Activated CD8-positive, alpha-beta T cell treated with anti-CD3 and anti-CD28 coated beads for 36 hours (primary cell): ENCODE data around the gene TCTN1. TPM values are rescaled to one million over a fixed set of nuclear protein-coding genes. Genes with fewer than 3 reads are reported as not detected.
"Not testable (repeated sequence)": the region's sequence is repeated elsewhere in the genome, so short reads cannot be mapped to it uniquely, and the experiment has no call there.

Source experiments
- ATAC-seq: fragments of 200-7000 bp; cut with Tn5 transposase; one replicate; pipeline ENCODE4 v1.10.0; 2021; ENCODE audit warnings: mild to moderate bottlenecking, moderate library complexity
- CTCF ChIA-PET: fragments of 350-600 bp; sonication (Branson Sonifier 250); formaldehyde crosslinking; loops from one replicate; lab custom pipeline; 2021; ENCODE audit warnings: antibody characterized with exemption; lab: Charles Lee
- POLR2A ChIA-PET: fragments of 350-600 bp; sonication (Branson Sonifier 250); formaldehyde crosslinking; loops from one replicate; lab custom pipeline; 2021; ENCODE audit warnings: antibody characterized with exemption; lab: Charles Lee
- DNase-seq: peaks from one replicate; pipeline ENCODE4 v3.0.0-alpha.2; 2020
- H3K27ac Mint-ChIP-seq: one replicate; pipeline ENCODE4 v1.8.0; 2021; ENCODE audit warnings: mild to moderate bottlenecking, mixed read lengths
- H3K27me3 Mint-ChIP-seq: one replicate; pipeline ENCODE4 v1.8.0; 2021; ENCODE audit warnings: mixed read lengths
- H3K36me3 Mint-ChIP-seq: one replicate; pipeline ENCODE4 v1.8.0; 2021; ENCODE audit warnings: low read depth, mixed read lengths
- H3K4me1 Mint-ChIP-seq: one replicate; pipeline ENCODE4 v1.8.0; 2021; ENCODE audit warnings: low read depth, mixed read lengths
- H3K4me3 Mint-ChIP-seq: one replicate; pipeline ENCODE4 v1.8.0; 2021; ENCODE audit warnings: mild to moderate bottlenecking, moderate library complexity, mixed read lengths
- H3K9me3 Mint-ChIP-seq: one replicate; pipeline ENCODE4 v1.8.0; 2021; ENCODE audit warnings: mixed read lengths
- intact Hi-C: fragments of 100-400 bp; cut with micrococcal nuclease; formaldehyde crosslinking; loops from one replicate; pipeline ENCODE4 v1.10.0; 2022
- total RNA-seq, 2 experiments: library from RNA; stranded (reverse); gene quantifications; one replicate each; pipeline ENCODE4 v1.2.3, GENCODE V29; 2021
- TF ChIP-seq, protein P1 (sequence below): fragments of 200-600 bp; IDR thresholded peaks from one replicate; pipeline ENCODE4 v1.8.0; 2022; ENCODE audit warnings: antibody characterized with exemption, mild to moderate bottlenecking

The TCTN1 gene
- total RNA-seq, 2 experiments from 2014 or later, result 7.9 to 8.6 TPM

DNA sequence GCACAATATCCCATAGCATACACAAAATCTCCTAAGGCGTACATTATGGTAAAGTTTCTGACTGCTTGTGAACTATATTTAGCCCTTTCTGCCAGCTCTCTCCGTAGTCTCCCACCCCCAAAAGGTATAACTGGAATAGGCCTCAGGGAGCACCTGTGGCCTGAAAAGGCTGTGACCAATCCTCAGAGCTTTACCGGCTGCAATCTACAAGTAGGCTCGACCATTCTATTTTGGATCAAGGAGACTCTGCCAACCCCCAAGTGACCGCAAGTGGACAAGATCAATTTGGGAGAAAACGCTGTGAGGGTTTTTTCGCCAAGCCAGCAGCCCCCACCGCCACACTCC lies 32.0 kb upstream of the TCTN1 start:
- H3K27me3 Mint-ChIP-seq, result no peaks in the 10 kb centered on the region
- H3K36me3 Mint-ChIP-seq, result peaks cover 29% of the 10 kb centered on the region
- H3K27ac Mint-ChIP-seq, result peak overlapping the region; percentile 96
- CTCF ChIA-PET, result interaction anchor here (1.2 to 1.3 kb wide), 2 partner anchors 18 to 21 kb away, joined by 3 to 5 read pairs; no protein-coding TSS in a partner anchor
- peaks cover 65% of the 10 kb centered on the region for H3K4me1 Mint-ChIP-seq
- H3K4me3 Mint-ChIP-seq, result peak overlapping the region; percentile 92
- TF ChIP-seq, protein P1, sequence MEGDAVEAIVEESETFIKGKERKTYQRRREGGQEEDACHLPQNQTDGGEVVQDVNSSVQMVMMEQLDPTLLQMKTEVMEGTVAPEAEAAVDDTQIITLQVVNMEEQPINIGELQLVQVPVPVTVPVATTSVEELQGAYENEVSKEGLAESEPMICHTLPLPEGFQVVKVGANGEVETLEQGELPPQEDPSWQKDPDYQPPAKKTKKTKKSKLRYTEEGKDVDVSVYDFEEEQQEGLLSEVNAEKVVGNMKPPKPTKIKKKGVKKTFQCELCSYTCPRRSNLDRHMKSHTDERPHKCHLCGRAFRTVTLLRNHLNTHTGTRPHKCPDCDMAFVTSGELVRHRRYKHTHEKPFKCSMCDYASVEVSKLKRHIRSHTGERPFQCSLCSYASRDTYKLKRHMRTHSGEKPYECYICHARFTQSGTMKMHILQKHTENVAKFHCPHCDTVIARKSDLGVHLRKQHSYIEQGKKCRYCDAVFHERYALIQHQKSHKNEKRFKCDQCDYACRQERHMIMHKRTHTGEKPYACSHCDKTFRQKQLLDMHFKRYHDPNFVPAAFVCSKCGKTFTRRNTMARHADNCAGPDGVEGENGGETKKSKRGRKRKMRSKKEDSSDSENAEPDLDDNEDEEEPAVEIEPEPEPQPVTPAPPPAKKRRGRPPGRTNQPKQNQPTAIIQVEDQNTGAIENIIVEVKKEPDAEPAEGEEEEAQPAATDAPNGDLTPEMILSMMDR, result no peak
- intact Hi-C loops, result no loop called here
- no peaks in the 10 kb centered on the region for H3K9me3 Mint-ChIP-seq
- POLR2A ChIA-PET, result interaction anchor here (0.5 to 4.4 kb wide), 4 partner anchors 8 to 113 kb away, joined by 3 to 17 read pairs (median 3); partner anchors contain the start of genes FAM216A and GPN3
- DNase-seq (peak; percentile 18), ATAC-seq (no peak)

DNA sequence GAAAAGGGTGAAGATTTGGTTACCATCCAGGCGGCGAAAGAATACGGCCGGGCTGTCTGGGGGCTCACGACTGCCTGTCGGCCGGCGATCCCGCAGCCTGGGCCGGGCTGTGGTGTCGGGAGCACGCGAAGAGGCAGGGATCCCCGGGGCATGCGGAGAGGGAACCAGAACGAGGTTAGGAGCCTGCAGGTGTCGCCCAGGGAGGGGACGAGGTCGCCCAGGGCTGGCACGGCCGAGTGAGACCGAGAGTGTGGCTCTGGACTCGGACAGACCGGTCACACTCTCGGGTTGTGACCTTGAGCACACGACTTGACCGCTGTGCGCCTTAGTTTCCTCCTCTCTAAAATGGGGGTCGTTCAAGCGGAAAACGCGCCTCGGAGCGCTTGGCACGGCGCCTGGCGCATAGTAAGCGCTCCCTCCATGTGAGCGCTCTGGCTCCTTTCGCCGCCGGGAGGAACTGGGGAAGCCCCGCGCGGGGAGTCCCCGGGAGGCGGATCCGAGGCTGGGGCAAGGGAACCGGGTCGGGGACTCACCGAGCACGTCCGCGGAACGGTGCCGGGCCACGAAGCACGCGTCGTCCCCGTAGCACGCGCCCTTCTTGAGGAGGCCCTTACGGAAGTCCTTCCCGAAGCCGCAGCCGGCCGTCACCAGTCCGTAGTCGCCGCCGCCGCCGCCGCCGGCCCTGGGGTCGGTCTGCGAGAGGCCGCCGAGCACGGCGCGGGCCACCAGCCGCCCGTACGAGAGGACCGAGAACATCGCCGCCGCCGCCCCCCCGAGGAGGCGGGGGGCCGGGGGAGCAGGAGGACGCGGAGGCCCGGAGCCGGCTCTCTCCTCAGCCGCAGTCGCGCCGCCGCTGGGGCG lies 31.4 kb upstream of the TCTN1 start:
- Mint-ChIP-seq H3K4me3 (peak overlapping the region; percentile 92), H3K27me3 (no peaks in the 10 kb centered on the region), H3K36me3 (peaks cover 29% of the 10 kb centered on the region), H3K27ac (peak overlapping the region; percentile 96), H3K4me1 (peaks cover 60% of the 10 kb centered on the region), H3K9me3 (no peaks in the 10 kb centered on the region)
- CTCF ChIA-PET, result interaction anchor here (1.2 kb wide), 1 partner anchor 18 kb away, joined by 3 read pairs; no protein-coding TSS in a partner anchor
- DNase-seq (peak; percentile 79), ATAC-seq (peak; percentile 18)
- POLR2A ChIA-PET, result interaction anchor here (0.5 to 1.0 kb wide), 2 partner anchors 8 to 114 kb away, joined by 3 read pairs; partner anchors contain the start of gene FAM216A
- intact Hi-C loops, result no loop called here
- TF ChIP-seq, protein P1, result no peak

DNA sequence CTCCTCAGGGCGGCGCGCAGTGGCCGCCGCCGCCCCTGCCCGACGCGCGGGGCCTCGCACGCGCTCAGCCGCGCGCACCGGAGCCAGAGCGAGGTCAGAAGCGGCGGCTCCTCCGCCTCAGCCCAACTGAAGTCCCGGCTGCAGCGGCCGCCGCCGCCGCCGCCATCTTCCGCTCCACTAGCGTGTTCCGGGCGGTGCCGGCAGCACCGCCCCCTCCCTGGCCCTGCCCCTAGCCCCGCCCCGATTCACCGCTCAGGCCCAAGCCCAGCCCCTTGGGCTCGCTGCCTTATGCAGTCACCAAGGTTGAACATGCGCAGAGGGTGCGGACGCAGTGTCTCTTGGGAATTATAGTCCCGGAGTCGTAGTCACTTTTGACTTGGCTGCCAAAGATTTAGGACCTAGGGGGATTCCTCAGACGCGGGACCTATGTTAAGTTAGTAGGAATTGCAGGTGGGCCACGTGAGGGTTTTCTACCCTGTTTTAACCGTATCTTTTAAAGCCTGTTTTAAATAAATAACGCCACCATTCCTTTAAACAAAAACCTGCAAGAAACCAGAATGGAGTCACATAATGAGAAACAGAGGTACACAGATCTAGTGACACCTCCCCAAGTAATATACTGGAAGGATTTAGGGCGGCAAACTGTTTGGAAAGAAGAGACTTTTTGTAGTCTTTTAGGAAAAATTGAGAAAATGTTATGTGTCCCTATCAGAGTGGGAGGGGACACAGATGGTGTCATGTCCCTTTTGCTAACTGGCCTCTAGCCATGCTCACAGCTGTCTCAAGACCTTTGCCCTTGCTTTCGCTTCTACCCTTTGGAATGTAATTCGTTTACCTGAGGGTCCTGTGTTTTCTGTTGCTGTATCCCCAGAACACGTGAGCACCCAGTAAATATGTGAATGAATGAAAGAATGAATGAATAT lies 30.5 kb upstream of the TCTN1 start, which contains the start of gene PPTC7:
Gene PPTC7 (minus strand): TSS at position 182 of the 923 bp plus-strand sequence. CDS start 287 bp downstream, outside the sequence.
- H3K27me3 Mint-ChIP-seq, result no peaks in the 10 kb centered on the region
- TF ChIP-seq, protein P1, result no peak
- no peaks in the 10 kb centered on the region for H3K9me3 Mint-ChIP-seq
- H3K4me1 Mint-ChIP-seq, result peaks cover 54% of the 10 kb centered on the region
- ChIA-PET CTCF (interaction anchor here (2.4 to 3.8 kb wide), 3 partner anchors 15 to 133 kb away, joined by 8 to 25 read pairs (median 19); partner anchors contain the start of gene ARPC3), POLR2A (interaction anchor here (0.7 to 1.6 kb wide), 3 partner anchors 12 to 114 kb away, joined by 3 read pairs; no protein-coding TSS in a partner anchor)
- intact Hi-C loops, result no loop called here
- peak within 1 kb of the TSS; percentile 96 for H3K27ac Mint-ChIP-seq
- H3K4me3 Mint-ChIP-seq, result peak within 1 kb of the TSS; percentile 92
- peaks cover 29% of the 10 kb centered on the region for H3K36me3 Mint-ChIP-seq
- DNase-seq (peak; percentile 98), ATAC-seq (peak; percentile 92)

DNA sequence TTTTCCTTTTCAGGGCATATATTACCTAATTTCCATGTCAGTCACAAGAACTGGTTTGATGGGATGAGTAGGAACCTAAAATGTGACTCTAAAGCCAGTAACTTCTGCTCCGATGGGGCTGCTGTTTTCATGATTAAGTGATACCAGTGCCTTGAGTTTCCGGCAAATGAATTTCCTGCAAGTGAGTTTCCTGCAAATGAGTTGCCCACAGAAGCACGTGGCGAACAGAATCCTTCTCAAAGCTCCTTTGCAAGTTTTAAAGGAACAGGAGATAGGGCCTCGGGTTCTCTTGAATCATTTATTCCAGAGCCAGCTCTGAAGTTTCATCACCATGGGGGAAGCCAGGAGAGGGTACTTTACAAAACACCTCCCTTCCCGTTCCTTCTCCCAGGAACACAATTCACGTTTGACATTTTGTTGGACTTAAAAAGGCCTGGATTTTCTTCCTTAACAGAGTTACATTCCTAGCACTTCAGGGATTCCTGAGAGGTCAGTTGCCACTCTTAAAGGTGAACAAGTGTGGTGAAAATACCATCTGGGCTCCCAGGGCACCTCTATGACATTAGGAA lies 28.6 kb upstream of the TCTN1 start:
- ATAC-seq (no peak), DNase-seq (peak; percentile 61)
- intact Hi-C loops, result no loop called here

DNA sequence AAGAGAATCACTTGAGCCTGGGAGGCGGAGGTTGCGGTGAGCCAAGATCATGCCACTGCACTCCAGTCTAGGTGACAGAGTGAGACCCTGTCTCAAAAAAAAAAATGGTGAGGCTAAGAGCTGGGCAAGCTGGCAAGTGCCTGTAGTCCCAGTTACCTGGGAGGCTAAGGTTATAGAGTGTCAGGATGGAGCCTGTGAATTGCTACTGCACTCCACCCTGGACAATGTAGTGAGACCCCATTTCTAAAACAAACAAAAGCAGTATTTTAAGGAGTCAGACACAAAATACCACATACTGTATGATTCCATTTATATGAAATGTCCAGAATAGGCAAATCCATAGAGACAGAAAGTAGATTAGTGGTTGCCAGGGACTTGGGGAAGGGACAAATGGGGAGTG lies 26.8 kb upstream of the TCTN1 start:
- POLR2A ChIA-PET, result interaction anchor here (0.8 to 1.0 kb wide), 2 partner anchors 119 to 155 kb away, joined by 3 to 4 read pairs; partner anchors contain the start of genes FAM216A, GPN3 and PPP1CC

More for the DNA sequence above, 28.6 kb upstream of the TCTN1 start:
- peak overlapping the region; percentile 34 for H3K4me3 Mint-ChIP-seq
- H3K36me3 Mint-ChIP-seq, result peaks cover 14% of the 10 kb centered on the region
- H3K9me3 Mint-ChIP-seq, result no peaks in the 10 kb centered on the region
- ChIA-PET POLR2A (interaction anchor here (0.7 to 2.0 kb wide), 10 partner anchors 8 to 326 kb away, joined by 3 to 11 read pairs (median 4); partner anchors contain the start of genes ARPC3, FAM216A and GPN3), CTCF (interaction anchor here (0.9 to 3.8 kb wide), 10 partner anchors 10 to 136 kb away, joined by 3 to 25 read pairs (median 6); partner anchors contain the start of genes ARPC3 and FAM216A)
- peaks cover 35% of the 10 kb centered on the region for H3K4me1 Mint-ChIP-seq
- H3K27me3 Mint-ChIP-seq, result no peaks in the 10 kb centered on the region
- TF ChIP-seq, protein P1, result no peak
- H3K27ac Mint-ChIP-seq, result peak overlapping the region; percentile 89

More for the DNA sequence above, 26.8 kb upstream of the TCTN1 start:
- H3K4me1 Mint-ChIP-seq, result peaks cover 38% of the 10 kb centered on the region
- intact Hi-C loops, H3K36me3 Mint-ChIP-seq, H3K27me3 Mint-ChIP-seq, DNase-seq, H3K4me3 Mint-ChIP-seq, H3K9me3 Mint-ChIP-seq, H3K27ac Mint-ChIP-seq, ATAC-seq: not testable (repeated sequence)
- CTCF ChIA-PET, result interaction anchor here (1.1 to 3.8 kb wide), 3 partner anchors 12 to 53 kb away, joined by 3 to 25 read pairs (median 19); no protein-coding TSS in a partner anchor
